Measurements from ENCODE around the gene CCM2L.

Gene CCM2L

GRCh38 chr20:32069711-32070110 lies 59.5 kb downstream of the CCM2L start:
- no peaks in the 10 kb centered on the region for H3K79me2 ChIP-seq (ENCODE audit: control insufficient read depth, low read length)
- peak overlapping the region; percentile 85 for H3K4me2 ChIP-seq (ENCODE audit: low read length)
- H3K27ac ChIP-seq (ENCODE audit: low read depth, low read length) = peak overlapping the region; percentile 87
- no peaks in the 10 kb centered on the region for H3K36me3 ChIP-seq (ENCODE audit: control insufficient read depth, low read length)
- no peaks in the 10 kb centered on the region for H3K27me3 ChIP-seq (ENCODE audit: control insufficient read depth, low read length)
- no peaks in the 10 kb centered on the region for H3K9me3 ChIP-seq (ENCODE audit: control insufficient read depth, insufficient read depth, low read length)
- no peak for TF ChIP-seq EZH2phosphoT487 (IDR thresholded peaks at IDR 0.05; ENCODE audit: borderline replicate concordance, low read length)
- no peak for TF ChIP-seq CTCF (IDR thresholded peaks at IDR 0.05; ENCODE audit: low read depth, low read length, poor library complexity, severe bottlenecking)
- H3K4me1 ChIP-seq (ENCODE audit: control insufficient read depth, low read length) = peaks cover 65% of the 10 kb centered on the region
- H3K9me2 ChIP-seq (replicated peaks; ENCODE audit: control insufficient read depth, low read length) = no peaks in the 10 kb centered on the region
- H3K4me3 ChIP-seq (ENCODE audit: low read length) = peak overlapping the region; percentile 64
- H3F3A ChIP-seq (ENCODE audit: control insufficient read depth, insufficient read depth) = peaks cover 47% of the 10 kb centered on the region
- H4K20me1 ChIP-seq (ENCODE audit: control insufficient read depth, insufficient read depth, low read depth, low read length) = no peaks in the 10 kb centered on the region

- Histone ChIP-seq H3K4me2 (ENCODE audit: low read length) (peak overlapping the region; percentile 85), H3K36me3 (ENCODE audit: control insufficient read depth, low read length) (no peaks in the 10 kb centered on the region), H3K27me3 (ENCODE audit: control insufficient read depth, low read length) (no peaks in the 10 kb centered on the region), H3K4me1 (ENCODE audit: control insufficient read depth, low read length) (peaks cover 65% of the 10 kb centered on the region), H3F3A (ENCODE audit: control insufficient read depth, insufficient read depth) (peaks cover 44% of the 10 kb centered on the region), H3K27ac (ENCODE audit: low read depth, low read length) (peak overlapping the region; percentile 87), H3K79me2 (ENCODE audit: control insufficient read depth, low read length) (no peaks in the 10 kb centered on the region), H3K9me2 (replicated peaks; ENCODE audit: control insufficient read depth, low read length) (no peaks in the 10 kb centered on the region), H3K9me3 (ENCODE audit: control insufficient read depth, insufficient read depth, low read length) (no peaks in the 10 kb centered on the region), H3K4me3 (ENCODE audit: low read length) (peak overlapping the region; percentile 64), H4K20me1 (ENCODE audit: control insufficient read depth, insufficient read depth, low read depth, low read length) (no peaks in the 10 kb centered on the region)
- TF ChIP-seq EZH2phosphoT487 (IDR thresholded peaks at IDR 0.05; ENCODE audit: borderline replicate concordance, low read length) = no peak
- TF ChIP-seq CTCF (IDR thresholded peaks at IDR 0.05; ENCODE audit: low read depth, low read length, poor library complexity, severe bottlenecking) = no peak
Observed at GRCh38 chr20:32070282-32070681, 60.0 kb downstream of the CCM2L start.

- Histone ChIP-seq H3K4me1 (ENCODE audit: control insufficient read depth, low read length) (peaks cover 61% of the 10 kb centered on the region), H3K36me3 (ENCODE audit: control insufficient read depth, low read length) (no peaks in the 10 kb centered on the region), H3K4me2 (ENCODE audit: low read length) (peak overlapping the region; percentile 85), H3K79me2 (ENCODE audit: control insufficient read depth, low read length) (no peaks in the 10 kb centered on the region), H3K9me2 (replicated peaks; ENCODE audit: control insufficient read depth, low read length) (no peaks in the 10 kb centered on the region), H3K4me3 (ENCODE audit: low read length) (peak overlapping the region; percentile 64), H3K27me3 (ENCODE audit: control insufficient read depth, low read length) (no peaks in the 10 kb centered on the region), H3K27ac (ENCODE audit: low read depth, low read length) (peak overlapping the region; percentile 87), H3F3A (ENCODE audit: control insufficient read depth, insufficient read depth) (peaks cover 41% of the 10 kb centered on the region), H4K20me1 (ENCODE audit: control insufficient read depth, insufficient read depth, low read depth, low read length) (no peaks in the 10 kb centered on the region), H3K9me3 (ENCODE audit: control insufficient read depth, insufficient read depth, low read length) (no peaks in the 10 kb centered on the region)
- TF ChIP-seq CTCF (IDR thresholded peaks at IDR 0.05; ENCODE audit: low read depth, low read length, poor library complexity, severe bottlenecking) = no peak
- TF ChIP-seq EZH2phosphoT487 (IDR thresholded peaks at IDR 0.05; ENCODE audit: borderline replicate concordance, low read length) = no peak
Observed at GRCh38 chr20:32070690-32071213, 60.5 kb downstream of the CCM2L start.
